Hindlimb muscle (tissue), 1 donor: ENCODE data around the gene IPO4. TPM values are rescaled to one million over a fixed set of nuclear protein-coding genes. Genes with fewer than 3 reads are reported as not detected.

Source experiments
- polyA plus RNA-seq: library from polyadenylated mRNA; unstranded; fragments of 120-200 nt; gene quantifications from one replicate; pipeline ENCODE4 v1.2.1, GENCODE V29; 2013; ENCODE audit not compliant: insufficient read length

IPO4 gene
- polyA plus RNA-seq, 1 donor: 33.5 TPM

Other genes starting within 250 kb of the IPO4 start
- gene DHRS4, start 235.0 kb downstream of the IPO4 start, polyA plus RNA-seq: 21.9 TPM
- 9.2 TPM for gene DHRS4L2, start 199.9 kb downstream of the IPO4 start, polyA plus RNA-seq
- 0.10 TPM for gene CARMIL3, start 136.8 kb downstream of the IPO4 start, polyA plus RNA-seq
- not detected for gene CPNE6, start 117.3 kb downstream of the IPO4 start, polyA plus RNA-seq
- gene PCK2, start 94.5 kb downstream of the IPO4 start, polyA plus RNA-seq: 4.3 TPM
- 48.2 TPM for gene DCAF11, start 74.0 kb downstream of the IPO4 start, polyA plus RNA-seq
- gene NRL, start 73.9 kb downstream of the IPO4 start, polyA plus RNA-seq: 1.7 TPM
- gene FITM1, start 58.2 kb downstream of the IPO4 start, polyA plus RNA-seq: 146 TPM
- 110 TPM for gene PSME1, start 52.6 kb downstream of the IPO4 start, polyA plus RNA-seq
- gene EMC9, start 47.2 kb downstream of the IPO4 start, polyA plus RNA-seq: 29.8 TPM
- 75.2 TPM for gene PSME2, start 42.2 kb downstream of the IPO4 start, polyA plus RNA-seq
- 39.5 TPM for gene RNF31, start 41.3 kb downstream of the IPO4 start, polyA plus RNA-seq
- gene IRF9, start 27.6 kb downstream of the IPO4 start, polyA plus RNA-seq: 32.6 TPM
- gene REC8, start 16.7 kb downstream of the IPO4 start, polyA plus RNA-seq: 14.5 TPM
- 18.6 TPM for gene TM9SF1, start 6.6 kb upstream of the IPO4 start, polyA plus RNA-seq
- gene TSSK4, start 16.9 kb upstream of the IPO4 start, polyA plus RNA-seq: 4.5 TPM
- 37.6 TPM for gene CHMP4A, start 24.7 kb upstream of the IPO4 start, polyA plus RNA-seq
- gene MDP1, start 27.2 kb upstream of the IPO4 start, polyA plus RNA-seq: 9.3 TPM
- gene NEDD8, start 43.6 kb upstream of the IPO4 start, polyA plus RNA-seq: 176 TPM
- 45.8 TPM for gene GMPR2, start 44.1 kb upstream of the IPO4 start, polyA plus RNA-seq
- gene TINF2, start 53.8 kb upstream of the IPO4 start, polyA plus RNA-seq: 39.0 TPM
- gene TGM1, start 74.4 kb upstream of the IPO4 start, polyA plus RNA-seq: 2.1 TPM
- gene RABGGTA, start 82.8 kb upstream of the IPO4 start, polyA plus RNA-seq: 15.0 TPM
- 14.7 TPM for gene DHRS1, start 111.0 kb upstream of the IPO4 start, polyA plus RNA-seq
- gene NOP9, start 111.0 kb upstream of the IPO4 start, polyA plus RNA-seq: 22.6 TPM
- gene CIDEB, start 119.2 kb upstream of the IPO4 start, polyA plus RNA-seq: 10.3 TPM
- 4.1 TPM for gene LTB4R2, start 121.3 kb upstream of the IPO4 start, polyA plus RNA-seq
- 3.5 TPM for gene LTB4R, start 122.7 kb upstream of the IPO4 start, polyA plus RNA-seq
- 17.0 TPM for gene ADCY4, start 146.3 kb upstream of the IPO4 start, polyA plus RNA-seq
- 2.1 TPM for gene RIPK3, start 151.2 kb upstream of the IPO4 start, polyA plus RNA-seq
- gene NFATC4, start 179.4 kb upstream of the IPO4 start, polyA plus RNA-seq: 34.8 TPM
- gene NYNRIN, start 210.2 kb upstream of the IPO4 start, polyA plus RNA-seq: 25.1 TPM
- 2.6 TPM for gene CBLN3, start 240.9 kb upstream of the IPO4 start, polyA plus RNA-seq
- gene KHNYN, start 241.1 kb upstream of the IPO4 start, polyA plus RNA-seq: 37.8 TPM